Central memory CD8-positive, alpha-beta T cell (primary cell): ENCODE measurements around the gene PAGE2B.
A peak's percentile ranks its signal among the peaks of the same experiment; 100 is the strongest.
"Not testable (repeated sequence)": the region's sequence is repeated elsewhere in the genome, so short reads cannot be mapped to it uniquely, and the experiment has no call there.

Source experiments
- ATAC-seq: fragments of 150-1000 bp; cut with Tn5 transposase; replicated peaks from 2 replicates; pipeline ENCODE4 v1.10.0; 2022; ENCODE audit warnings: mild to moderate bottlenecking, moderate FRiP score, moderate number of reproducible peaks; ENCODE audit not compliant: poor library complexity, severe bottlenecking; ENCODE audit errors: extremely low read depth
- DNase-seq, 2 donors: peaks; one replicate each; pipeline ENCODE4 v3.0.0; 2021; ENCODE audit warnings: low spot score in 2 of 2
- H3K27ac Mint-ChIP-seq: one replicate; pipeline ENCODE4 v1.8.0; 2022; ENCODE audit warnings: low read depth, mild to moderate bottlenecking, moderate library complexity, mixed read lengths
- H3K27me3 Mint-ChIP-seq: one replicate; pipeline ENCODE4 v1.8.0; 2022; ENCODE audit warnings: mixed read lengths
- H3K36me3 Mint-ChIP-seq: one replicate; pipeline ENCODE4 v1.8.0; 2022; ENCODE audit warnings: mild to moderate bottlenecking, moderate library complexity, mixed read lengths; ENCODE audit not compliant: insufficient read depth
- H3K4me1 Mint-ChIP-seq: one replicate; pipeline ENCODE4 v1.8.0; 2022; ENCODE audit warnings: mixed read lengths
- H3K4me3 Mint-ChIP-seq: one replicate; pipeline ENCODE4 v1.8.0; 2022; ENCODE audit warnings: mild to moderate bottlenecking, moderate library complexity, mixed read lengths
- H3K9me3 Mint-ChIP-seq: one replicate; pipeline ENCODE4 v1.8.0; 2022; ENCODE audit warnings: mixed read lengths

Gene PAGE2B

GRCh38 chrX:55057675-55058249, 17.1 kb upstream of the PAGE2B start:
- Mint-ChIP-seq H3K9me3 (no peaks in the 10 kb centered on the region), H3K27me3 (no peaks in the 10 kb centered on the region), H3K4me1 (peaks cover 18% of the 10 kb centered on the region), H3K4me3 (peak overlapping the region; percentile 72), H3K36me3 (peaks cover 2% of the 10 kb centered on the region), H3K27ac (peak overlapping the region; percentile 93)
- DNase-seq (peak in 1 of 2 donors; percentile 14), ATAC-seq (peak; percentile 69)

GRCh38 chrX:55067180-55067579, 7.7 kb upstream of the PAGE2B start:
- peaks cover 17% of the 10 kb centered on the region for H3K27me3 Mint-ChIP-seq
- H3K4me1 Mint-ChIP-seq, DNase-seq, H3K27ac Mint-ChIP-seq, H3K9me3 Mint-ChIP-seq, ATAC-seq, H3K4me3 Mint-ChIP-seq, H3K36me3 Mint-ChIP-seq: not testable (repeated sequence)

GRCh38 chrX:55072286-55072685, 2.5 kb upstream of the PAGE2B start:
- DNase-seq (no peak), ATAC-seq (no peak)
- Mint-ChIP-seq H3K4me3 (no peak overlapping the region), H3K9me3 (no peaks in the 10 kb centered on the region), H3K36me3 (no peaks in the 10 kb centered on the region), H3K27me3 (peaks cover 17% of the 10 kb centered on the region), H3K27ac (no peak overlapping the region), H3K4me1 (no peaks in the 10 kb centered on the region)

- Mint-ChIP-seq H3K36me3 (no peaks in the 10 kb centered on the region), H3K27me3 (no peaks in the 10 kb centered on the region), H3K4me1 (no peaks in the 10 kb centered on the region), H3K27ac (no peak within 1 kb of the TSS), H3K9me3 (no peaks in the 10 kb centered on the region), H3K4me3 (no peak within 1 kb of the TSS)
- no peak for DNase-seq
- no peak for ATAC-seq
Measured at GRCh38 chrX:55088795-55089489, 14.1 kb downstream of the PAGE2B start, which contains the start of gene PAGE2. TSS of gene PAGE2 (plus strand) at chrX:55089018. CDS start at chrX:55090021, 1,003 bp downstream.

- Mint-ChIP-seq H3K9me3 (no peaks in the 10 kb centered on the region), H3K27ac (no peak overlapping the region), H3K27me3 (no peaks in the 10 kb centered on the region), H3K4me1 (peaks cover 5% of the 10 kb centered on the region), H3K4me3 (no peak overlapping the region), H3K36me3 (peaks cover 1% of the 10 kb centered on the region)
- DNase-seq (no peak), ATAC-seq (no peak)
Measured at GRCh38 chrX:55098691-55099090, 23.9 kb downstream of the PAGE2B start.

- no peak overlapping the region for H3K27ac Mint-ChIP-seq
- DNase-seq (no peak), ATAC-seq (no peak)
- H3K4me3 Mint-ChIP-seq, result no peak overlapping the region
- no peaks in the 10 kb centered on the region for H3K9me3 Mint-ChIP-seq
- H3K4me1 Mint-ChIP-seq, result peaks cover 5% of the 10 kb centered on the region
- H3K36me3 Mint-ChIP-seq, result peaks cover 1% of the 10 kb centered on the region
- no peaks in the 10 kb centered on the region for H3K27me3 Mint-ChIP-seq
Measured at GRCh38 chrX:55099162-55099561, 24.3 kb downstream of the PAGE2B start.

GRCh38 chrX:55102754-55103153, 27.9 kb downstream of the PAGE2B start:
- no peaks in the 10 kb centered on the region for H3K36me3 Mint-ChIP-seq
- no peak overlapping the region for H3K27ac Mint-ChIP-seq
- H3K4me1 Mint-ChIP-seq, result peaks cover 5% of the 10 kb centered on the region
- no peaks in the 10 kb centered on the region for H3K27me3 Mint-ChIP-seq
- no peak for DNase-seq
- no peak for ATAC-seq
- H3K9me3 Mint-ChIP-seq, result no peaks in the 10 kb centered on the region
- no peak overlapping the region for H3K4me3 Mint-ChIP-seq

- no peak for ATAC-seq
Measured at GRCh38 chrX:55107262-55107661, 32.4 kb downstream of the PAGE2B start.

GRCh38 chrX:55107911-55108310, 33.1 kb downstream of the PAGE2B start:
- Mint-ChIP-seq H3K27me3 (no peaks in the 10 kb centered on the region), H3K9me3 (no peaks in the 10 kb centered on the region), H3K27ac (no peak overlapping the region), H3K4me3 (no peak overlapping the region), H3K36me3 (no peaks in the 10 kb centered on the region), H3K4me1 (peaks cover 2% of the 10 kb centered on the region)
- no peak for ATAC-seq
- DNase-seq, result no peak

More at GRCh38 chrX:55107262-55107661, 32.4 kb downstream of the PAGE2B start:
- H3K9me3 Mint-ChIP-seq, result no peaks in the 10 kb centered on the region
- no peak overlapping the region for H3K27ac Mint-ChIP-seq
- H3K27me3 Mint-ChIP-seq, result no peaks in the 10 kb centered on the region
- DNase-seq, result no peak
- H3K36me3 Mint-ChIP-seq, result no peaks in the 10 kb centered on the region
- peaks cover 5% of the 10 kb centered on the region for H3K4me1 Mint-ChIP-seq
- no peak overlapping the region for H3K4me3 Mint-ChIP-seq

GRCh38 chrX:55109306-55109705, 34.5 kb downstream of the PAGE2B start:
- Mint-ChIP-seq H3K4me3 (no peak overlapping the region), H3K27me3 (no peaks in the 10 kb centered on the region), H3K36me3 (no peaks in the 10 kb centered on the region), H3K9me3 (no peaks in the 10 kb centered on the region), H3K27ac (no peak overlapping the region), H3K4me1 (no peaks in the 10 kb centered on the region)
- no peak for ATAC-seq
- no peak for DNase-seq

- Mint-ChIP-seq H3K36me3 (no peaks in the 10 kb centered on the region), H3K4me1 (no peaks in the 10 kb centered on the region)
Measured at GRCh38 chrX:55111578-55112254, 36.9 kb downstream of the PAGE2B start.

GRCh38 chrX:55116589-55116988, 41.8 kb downstream of the PAGE2B start:
- not testable (repeated sequence) for H3K27ac Mint-ChIP-seq, H3K9me3 Mint-ChIP-seq, DNase-seq, H3K36me3 Mint-ChIP-seq, ATAC-seq, H3K4me3 Mint-ChIP-seq, H3K27me3 Mint-ChIP-seq
- H3K4me1 Mint-ChIP-seq, result peaks cover 27% of the 10 kb centered on the region

More at GRCh38 chrX:55111578-55112254, 36.9 kb downstream of the PAGE2B start:
- no peaks in the 10 kb centered on the region for H3K27me3 Mint-ChIP-seq
- no peak for DNase-seq
- no peak for ATAC-seq
- no peaks in the 10 kb centered on the region for H3K9me3 Mint-ChIP-seq
- H3K27ac Mint-ChIP-seq, result no peak overlapping the region
- H3K4me3 Mint-ChIP-seq, result no peak overlapping the region

- H3K27me3 Mint-ChIP-seq, result peaks cover 4% of the 10 kb centered on the region
- H3K27ac Mint-ChIP-seq, result no peak overlapping the region
- DNase-seq (peak in 1 of 2 donors; percentile 8), ATAC-seq (peak; percentile 92)
- H3K36me3 Mint-ChIP-seq, result no peaks in the 10 kb centered on the region
- peak overlapping the region; percentile 16 for H3K4me3 Mint-ChIP-seq
- no peaks in the 10 kb centered on the region for H3K9me3 Mint-ChIP-seq
- H3K4me1 Mint-ChIP-seq, result peaks cover 27% of the 10 kb centered on the region
Measured at GRCh38 chrX:55118574-55118973, 43.7 kb downstream of the PAGE2B start.
